IMR-90 (cell line): ENCODE results near the gene ZCCHC24. TPM values are rescaled to one million over a fixed set of nuclear protein-coding genes. Genes with fewer than 3 reads are reported as not detected.

ENCODE experiments used
- ATAC-seq: fragments of 200-7000 bp; cut with Tn5 transposase; 2 replicates; pipeline ENCODE4 v1.9.1; 2020; ENCODE audit warnings: low read depth, mild to moderate bottlenecking, moderate library complexity
- BruUV-seq: library from RNA; stranded (reverse); fragments of 400-500 nt; replicated peaks from 2 replicates; lab custom pipeline; 2021; lab: Mats Ljungman, UMichigan
- CTCF ChIA-PET: fragments of 300-600 bp; formaldehyde crosslinking; extraction: SDS; loops from one replicate; lab custom pipeline; 2021; ENCODE audit warnings: antibody characterized with exemption; lab: Yijun Ruan, JAX
- POLR2A ChIA-PET: fragments of 300-600 bp; sonication (Branson Sonifier 250); formaldehyde crosslinking; loops from one replicate; lab custom pipeline; 2022; ENCODE audit warnings: antibody characterized with exemption; ENCODE audit not compliant: unreplicated experiment; lab: Charles Lee
- DNase-seq: peaks from one replicate; pipeline ENCODE4 v3.0.0; 2013
- H2AFZ ChIP-seq: replicated peaks from 2 replicates; pipeline ENCODE3; 2013; ENCODE audit warnings: low read length, mild to moderate bottlenecking; ENCODE audit not compliant: poor library complexity
- H2AK5ac ChIP-seq: 2 replicates; pipeline ENCODE4 v1.6.1; 2013; ENCODE audit warnings: low read depth, low read length, inconsistent platforms
- H2AK9ac ChIP-seq: replicated peaks from 2 replicates; pipeline ENCODE3; 2013; ENCODE audit warnings: mild to moderate bottlenecking, low read depth, low read length, moderate library complexity; ENCODE audit not compliant: poor library complexity
- H2BK120ac ChIP-seq: 2 replicates; pipeline ENCODE4 v1.6.1; 2013; ENCODE audit warnings: low read depth, low read length, inconsistent platforms
- H2BK15ac ChIP-seq: 3 replicates; pipeline ENCODE4 v1.6.1; 2013; ENCODE audit warnings: low read depth, low read length, inconsistent platforms
- H2BK20ac ChIP-seq: 2 replicates; pipeline ENCODE4 v1.6.1; 2013; ENCODE audit warnings: low read depth, mild to moderate bottlenecking, inconsistent platforms, low read length, moderate library complexity
- H2BK5ac ChIP-seq: 2 replicates; pipeline ENCODE4 v1.6.1; 2013; ENCODE audit warnings: mild to moderate bottlenecking, low read depth, low read length, inconsistent platforms; ENCODE audit not compliant: poor library complexity, severe bottlenecking
- H3K14ac ChIP-seq: replicated peaks from 2 replicates; pipeline ENCODE4 v1.6.1; 2013; ENCODE audit warnings: low read depth, low read length, inconsistent platforms
- H3K18ac ChIP-seq: 2 replicates; pipeline ENCODE4 v1.6.1; 2013; ENCODE audit warnings: low read depth, low read length, control low read depth
- H3K23ac ChIP-seq: 2 replicates; pipeline ENCODE4 v1.6.1; 2013; ENCODE audit warnings: low read depth, low read length, inconsistent platforms
- H3K27ac ChIP-seq: 2 replicates; pipeline ENCODE4 v1.5.1; 2013; ENCODE audit warnings: mild to moderate bottlenecking, control low read depth, low read length; ENCODE audit not compliant: insufficient read depth
- H3K27me3 ChIP-seq: 2 replicates; pipeline ENCODE4 v1.6.1; 2013; ENCODE audit warnings: low read length; ENCODE audit not compliant: control insufficient read depth, insufficient read depth
- H3K36me3 ChIP-seq: 2 replicates; pipeline ENCODE4 v1.6.1; 2013; ENCODE audit warnings: low read length, mixed read lengths; ENCODE audit not compliant: control insufficient read depth, insufficient read depth
- H3K4ac ChIP-seq: 2 replicates; pipeline ENCODE4 v1.6.1; 2013; ENCODE audit warnings: low read depth, low read length, inconsistent platforms
- H3K4me1 ChIP-seq: 2 replicates; pipeline ENCODE4 v1.6.1; 2013; ENCODE audit warnings: low read length, mixed read lengths; ENCODE audit not compliant: control insufficient read depth, insufficient read depth
- H3K4me2 ChIP-seq: 2 replicates; pipeline ENCODE4 v1.6.1; 2013; ENCODE audit warnings: low read depth, mild to moderate bottlenecking, control low read depth, low read length, moderate library complexity
- H3K4me3 ChIP-seq: 2 replicates; pipeline ENCODE4 v1.5.1; 2013; ENCODE audit warnings: low read depth, mild to moderate bottlenecking, control low read depth, low read length, moderate library complexity; ENCODE audit not compliant: insufficient read depth
- H3K56ac ChIP-seq: 2 replicates; pipeline ENCODE4 v1.6.1; 2013; ENCODE audit warnings: low read length, inconsistent platforms; ENCODE audit not compliant: insufficient read depth; ENCODE audit errors: extremely low read depth
- H3K79me1 ChIP-seq, 2 experiments: 2 replicates each; pipeline ENCODE4 v1.6.1; 2013; ENCODE audit warnings: low read length in 2 of 2, inconsistent platforms in 1 of 2, low read depth in 1 of 2
- H3K9ac ChIP-seq: 2 replicates; pipeline ENCODE4 v1.6.1; 2013; ENCODE audit warnings: low read depth, low read length, control low read depth
- H3K9me1 ChIP-seq: 2 replicates; pipeline ENCODE4 v1.6.1; 2013; ENCODE audit warnings: low read length, inconsistent platforms; ENCODE audit not compliant: insufficient read depth
- H3K9me3 ChIP-seq: 2 replicates; pipeline ENCODE4 v1.6.1; 2013; ENCODE audit warnings: low read length; ENCODE audit not compliant: control insufficient read depth, insufficient read depth
- H4K20me1 ChIP-seq: 2 replicates; pipeline ENCODE4 v1.6.1; 2013; ENCODE audit warnings: low read length, inconsistent platforms; ENCODE audit not compliant: insufficient read depth
- H4K5ac ChIP-seq: 2 replicates; pipeline ENCODE4 v1.6.1; 2013; ENCODE audit warnings: mild to moderate bottlenecking, low read depth, low read length, control low read depth
- H4K8ac ChIP-seq, 2 experiments: 2 replicates each; pipeline ENCODE4 v1.6.1; 2013; ENCODE audit warnings: low read depth in 2 of 2, low read length in 2 of 2, control low read depth in 1 of 2, inconsistent platforms in 1 of 2
- H4K91ac ChIP-seq: 2 replicates; pipeline ENCODE4 v1.6.1; 2013; ENCODE audit warnings: low read depth, low read length, inconsistent platforms; ENCODE audit not compliant: insufficient read depth
- CEBPB ChIP-seq: IDR thresholded peaks from 2 replicates; pipeline ENCODE4 v1.6.1; 2012; ENCODE audit warnings: low read depth, low read length, improper control_type of control experiment
- FOS ChIP-seq: fragments of 150-350 bp; IDR thresholded peaks from 2 replicates; pipeline ENCODE4 v1.6.1; 2016; ENCODE audit warnings: low read depth, low read length
- MAFK ChIP-seq: IDR thresholded peaks from 2 replicates; pipeline ENCODE4 v1.6.1; 2012; ENCODE audit warnings: low read depth, low read length, improper control_type of control experiment
- MAZ ChIP-seq: IDR thresholded peaks from 2 replicates; pipeline ENCODE4 v1.6.1; 2012; ENCODE audit warnings: low read depth, mild to moderate bottlenecking, low read length, improper control_type of control experiment, moderate library complexity, borderline replicate concordance
- NFE2L2 ChIP-seq: fragments of 150-350 bp; IDR thresholded peaks from 2 replicates; pipeline ENCODE4 v1.6.1; 2016; ENCODE audit warnings: low read depth, mild to moderate bottlenecking, low read length
- POLR2A ChIP-seq: IDR thresholded peaks from 2 replicates; pipeline ENCODE4 v1.6.1; 2012; ENCODE audit warnings: mild to moderate bottlenecking, low read depth, low read length
- SMC3 ChIP-seq: fragments of 150-350 bp; IDR thresholded peaks from 2 replicates; pipeline ENCODE4 v1.6.1; 2016; ENCODE audit warnings: low read depth, mild to moderate bottlenecking, antibody characterized with exemption, low read length, moderate library complexity
- WGBS, 2 experiments: methylation state at CpG; one replicate each; pipeline versions ENCODE4 v1.1.5 to v1.1.7; 2013; ENCODE audit warnings: missing lambda C conversion rate in 2 of 2; ENCODE audit not compliant: insufficient read length in 1 of 2; ENCODE audit errors: extremely low coverage in 2 of 2; 5-methylcytosine and 5-hydroxymethylcytosine counted together
- dilution Hi-C: fragments of 300-500 bp; cut with HindIII; formaldehyde crosslinking; loops from one replicate; pipeline ENCODE4 v1.14.3; 2018; ENCODE audit warnings: low sequenced_read_pairs; ENCODE audit not compliant: unreplicated experiment
- in situ Hi-C: fragments of 300-500 bp; cut with MboI; formaldehyde crosslinking; loops from 3 replicates; pipeline ENCODE4 v1.14.3; 2019; ENCODE audit warnings: low sequenced_read_pairs, inconsistent platforms, mixed read lengths
- intact Hi-C: fragments of 100-400 bp; cut with micrococcal nuclease; formaldehyde crosslinking; loops from 2 replicates; pipeline ENCODE4 v1.10.0; 2022
- polyA plus RNA-seq, 3 experiments: library from polyadenylated mRNA; depleted of rRNA; stranded (reverse); fragments of >200 nt; gene quantifications; 2 replicates each; pipeline ENCODE4 v1.2.3, GENCODE V29; 2012; ENCODE audit warnings: low replicate concordance in 1 of 3
- total RNA-seq: library from RNA; depleted of rRNA; stranded (reverse); fragments of >200 nt; gene quantifications from 2 replicates; pipeline ENCODE4 v1.2.3, GENCODE V29; 2012

ZCCHC24 gene
- total and polyA plus RNA-seq, 2 of the 4 experiments (the other 2 are of a cell fraction) = 15.1 to 25.9 TPM

GRCh38 chr10:79422178-79422892 is 23.1 kb downstream of the ZCCHC24 start:
- peak overlapping the region; percentile 89 for H3K23ac ChIP-seq
- ATAC-seq = peak; percentile 80
- peak overlapping the region; percentile 39 for H2AFZ ChIP-seq
- H3K79me1 ChIP-seq = peaks cover 44 to 79% of the 10 kb centered on the region in 2 experiments
- H3K18ac ChIP-seq = peak overlapping the region; percentile 96
- 0 out of 2 replicates have a peak overlapping the region, but pooled peaks have one; percentile 27 for H3K56ac ChIP-seq
- H3K9me3 ChIP-seq = no peaks in the 10 kb centered on the region
- peak overlapping the region; percentile 93 for H4K5ac ChIP-seq
- peak overlapping the region; percentile 92 for H2BK5ac ChIP-seq
- peak overlapping the region; percentile 91 for H4K91ac ChIP-seq
- peaks cover 31% of the 10 kb centered on the region for H4K20me1 ChIP-seq
- H3K4me2 ChIP-seq = peak overlapping the region; percentile 47
- CTCF ChIA-PET = interaction anchor here (1.1 kb wide), 1 partner anchor 46 kb away, joined by 3 read pairs; no protein-coding TSS in a partner anchor
- H2BK15ac ChIP-seq = peak overlapping the region; percentile 99; the same call in 2 of the 3 replicates
- POLR2A ChIA-PET = interaction anchor here (0.5 to 0.9 kb wide), 3 partner anchors 9 to 48 kb away, joined by 3 to 6 read pairs (median 3); no protein-coding TSS in a partner anchor
- intact Hi-C loops (loop anchor here (1.0 kb wide), 1 partner anchor 23 kb away; no protein-coding TSS in a partner anchor), dilution Hi-C loops (no loop called here), in situ Hi-C loops (no loop called here)
- peaks cover 48% of the 10 kb centered on the region for H3K36me3 ChIP-seq
- no CpG with 5 or more reads among the region's 9 CpGs for WGBS, 2 experiments
- TF ChIP-seq CEBPB = peak; percentile 91
- TF ChIP-seq MAFK = peak; percentile 92
- peak; percentile 91 for TF ChIP-seq MAZ
- TF ChIP-seq NFE2L2 = peak; percentile 29; the same call in 1 of the 2 replicates
- TF ChIP-seq SMC3 = peak; percentile 27; the same call in 1 of the 2 replicates
- TF ChIP-seq FOS = no peak; the same call in 1 of the 2 replicates
- no peak for TF ChIP-seq POLR2A
- BruUV-seq = no TSS peak
- no peaks in the 10 kb centered on the region for H3K27me3 ChIP-seq
- H3K9ac ChIP-seq = peak overlapping the region; percentile 48
- DNase-seq = peak; percentile 96
- H3K14ac ChIP-seq = peak overlapping the region; percentile 94
- peak overlapping the region; percentile 44 to 82 for H4K8ac ChIP-seq
- peak overlapping the region; percentile 21 for H2AK9ac ChIP-seq
- H3K4me1 ChIP-seq = peaks cover 45% of the 10 kb centered on the region
- peak overlapping the region; percentile 95 for H2BK20ac ChIP-seq
- H2AK5ac ChIP-seq = peak overlapping the region; percentile 93
- peak overlapping the region; percentile 97 for H2BK120ac ChIP-seq
- H3K9me1 ChIP-seq = peaks cover 41% of the 10 kb centered on the region
- H3K4me3 ChIP-seq = no peak overlapping the region
- peak overlapping the region; percentile 93 for H3K27ac ChIP-seq
- peak overlapping the region; percentile 92 for H3K4ac ChIP-seq
